CD4-positive, alpha-beta T cell treated with Interleukin-4 for 1 hour (primary cell): ENCODE measurements around the gene NOXA1.
"Not testable (repeated sequence)": the region's sequence is repeated elsewhere in the genome, so short reads cannot be mapped to it uniquely, and the experiment has no call there.

Experiments
- DNase-seq, 2 donors: peaks; one replicate each; pipeline ENCODE4 v3.0.0-alpha.2; 2020 to 2022

NOXA1 gene

GRCh38 chr9:137422604-137423513, at the start of gene NOXA1, which contains the start of gene EXD3:
Gene NOXA1 (plus strand): TSS chr9:137423393. CDS start chr9:137423530, 137 bp downstream.
Gene EXD3 (minus strand): TSS chr9:137423162. CDS start chr9:137395357, 27,805 bp downstream.
- DNase-seq, result peak; percentile 93 to 94

GRCh38 chr9:137373611-137373980, 49.6 kb upstream of the NOXA1 start:
- no peak for DNase-seq

- no peak for DNase-seq
These were observed 48.9 kb upstream of the NOXA1 start for GRCh38 chr9:137374131-137374845.

GRCh38 chr9:137375321-137376058, 47.7 kb upstream of the NOXA1 start:
- no peak for DNase-seq

GRCh38 chr9:137376386-137376785, 46.8 kb upstream of the NOXA1 start:
- DNase-seq, result no peak

- not testable (repeated sequence) for DNase-seq
These were observed 44.3 kb upstream of the NOXA1 start for GRCh38 chr9:137378688-137379410.

GRCh38 chr9:137379761-137380161, 43.4 kb upstream of the NOXA1 start:
- no peak for DNase-seq

GRCh38 chr9:137380171-137380570, 43.0 kb upstream of the NOXA1 start:
- no peak for DNase-seq

- DNase-seq, result no peak
These were observed 42.6 kb upstream of the NOXA1 start for GRCh38 chr9:137380606-137381005.

GRCh38 chr9:137381501-137382443, 41.4 kb upstream of the NOXA1 start:
- no peak for DNase-seq

- DNase-seq, result no peak
These were observed 40.6 kb upstream of the NOXA1 start for GRCh38 chr9:137382444-137383080.

GRCh38 chr9:137383081-137383783, 40.0 kb upstream of the NOXA1 start:
- no peak for DNase-seq

- DNase-seq, result no peak
These were observed 39.1 kb upstream of the NOXA1 start for GRCh38 chr9:137383784-137384756.

- DNase-seq, result no peak
These were observed 38.0 kb upstream of the NOXA1 start for GRCh38 chr9:137385061-137385655.

- DNase-seq, result peak in 1 of 2 donors; percentile 6
These were observed 36.6 kb upstream of the NOXA1 start for GRCh38 chr9:137386507-137387113.

- peak; percentile 18 to 54 for DNase-seq
These were observed 35.9 kb upstream of the NOXA1 start for GRCh38 chr9:137387114-137387890.
